ENCODE data around the gene CKLF. TPM values are rescaled to one million over a fixed set of nuclear protein-coding genes. Genes with fewer than 3 reads are reported as not detected.

CKLF gene
- total RNA-seq, 6 donors from 2014 or later = 18.2 to 71.7 (median 47.4) TPM

- peaks cover 77 to 83% (median 80%) of the 10 kb centered on the region in 4 donors for H3K4me1 ChIP-seq
- peak in 1 of 2 donors; percentile 62 for DNase-seq
- no peaks in the 10 kb centered on the region for H3K27me3 ChIP-seq
- TF ChIP-seq CTCF (IDR thresholded peaks at IDR 0.05) = peak; percentile 28 to 70 (median 56)
- TF ChIP-seq POLR2A (IDR thresholded peaks at IDR 0.05) = no peak
- no peak for TF ChIP-seq EP300 (IDR thresholded peaks at IDR 0.05)
- WGBS, 2 donors = 47 to 51% methylated on average over 11 to 12 of the region's 12 CpGs
- H3K36me3 ChIP-seq = peaks cover 0 to 8% (median 3%) of the 10 kb centered on the region in 4 donors
- H3K4me3 ChIP-seq = peak overlapping the region in 1 of 4 donors; percentile 19
- peak overlapping the region; percentile 90 to 97 (median 94) for H3K27ac ChIP-seq
- peak; percentile 7 to 20 for ATAC-seq (ENCODE audit: low FRiP score in 2 of 2)
- no peaks in the 10 kb centered on the region for H3K9me3 ChIP-seq
These were observed 36.5 kb upstream of the CKLF start for GRCh38 chr16:66515596-66516508.

- ATAC-seq (ENCODE audit: low FRiP score in 2 of 2) (peak in 1 of 2 donors; percentile 78), DNase-seq (no peak)
- TF ChIP-seq EP300 (IDR thresholded peaks at IDR 0.05) = no peak
- no peak for TF ChIP-seq POLR2A (IDR thresholded peaks at IDR 0.05)
- no peak for TF ChIP-seq POLR2AphosphoS5 (IDR thresholded peaks at IDR 0.05)
- no peak for TF ChIP-seq CTCF (IDR thresholded peaks at IDR 0.05)
- Histone ChIP-seq H3K27me3 (no peaks in the 10 kb centered on the region), H3K27ac (peak overlapping the region; percentile 90 to 97 (median 94)), H3K4me1 (peaks cover 77 to 83% (median 80%) of the 10 kb centered on the region in 4 donors), H3K9me3 (no peaks in the 10 kb centered on the region), H3K4me3 (peak overlapping the region in 1 of 4 donors; percentile 19), H3K36me3 (peaks cover 0 to 8% (median 3%) of the 10 kb centered on the region in 4 donors)
- WGBS, 2 donors = 0 to 2% methylated on average over 7 to 8 of the region's 8 CpGs
These were observed 35.9 kb upstream of the CKLF start for GRCh38 chr16:66516509-66516807.

GRCh38 chr16:66516808-66517585 lies 35.4 kb upstream of the CKLF start:
- Histone ChIP-seq H3K4me1 (peaks cover 77 to 83% (median 80%) of the 10 kb centered on the region in 4 donors), H3K27ac (peak overlapping the region; percentile 94 to 98 (median 96)), H3K9me3 (no peaks in the 10 kb centered on the region), H3K4me3 (peak overlapping the region in 3 of 4 donors; percentile 10 to 36 (median 19)), H3K27me3 (no peaks in the 10 kb centered on the region), H3K36me3 (peaks cover 0 to 8% (median 3%) of the 10 kb centered on the region in 4 donors)
- DNase-seq (peak in 1 of 2 donors; percentile 99), ATAC-seq (ENCODE audit: low FRiP score in 2 of 2) (peak; percentile 95)
- WGBS, 2 donors = 11 to 13% methylated on average over 13 to 15 of the region's 15 CpGs
- TF ChIP-seq CTCF (IDR thresholded peaks at IDR 0.05) = peak in 1 of 6 experiments; percentile 2
- peak; percentile 98 to 99 for TF ChIP-seq POLR2AphosphoS5 (IDR thresholded peaks at IDR 0.05)
- peak in 3 of 4 donors; percentile 61 to 99 (median 99) for TF ChIP-seq EP300 (IDR thresholded peaks at IDR 0.05)
- peak in 2 of 4 donors; percentile 45 to 81 for TF ChIP-seq POLR2A (IDR thresholded peaks at IDR 0.05)

- TF ChIP-seq POLR2AphosphoS5 (IDR thresholded peaks at IDR 0.05) = no peak
- TF ChIP-seq EP300 (IDR thresholded peaks at IDR 0.05) = no peak
- no peak for TF ChIP-seq CTCF (IDR thresholded peaks at IDR 0.05)
- no peak for TF ChIP-seq POLR2A (IDR thresholded peaks at IDR 0.05)
- peak overlapping the region in 1 of 4 donors; percentile 36 for H3K4me3 ChIP-seq
- H3K9me3 ChIP-seq = no peaks in the 10 kb centered on the region
- peaks cover 0 to 8% (median 3%) of the 10 kb centered on the region in 4 donors for H3K36me3 ChIP-seq
- no peaks in the 10 kb centered on the region for H3K27me3 ChIP-seq
- H3K4me1 ChIP-seq = peaks cover 77 to 83% (median 79%) of the 10 kb centered on the region in 4 donors
- 77 to 80% methylated on average over 8 of the region's 8 CpGs for WGBS, 2 donors
- ATAC-seq (ENCODE audit: low FRiP score in 2 of 2) (no peak), DNase-seq (no peak)
- H3K27ac ChIP-seq = peak overlapping the region; percentile 94 to 98 (median 96)
These were observed 34.7 kb upstream of the CKLF start for GRCh38 chr16:66517586-66518263.
